ENCODE data around the gene UBE3D.

- no peak for TF ChIP-seq CTCF (IDR thresholded peaks at IDR 0.05)
- no peak for TF ChIP-seq POLR2A (IDR thresholded peaks at IDR 0.05)
Observed at GRCh38 chr6:82910820-82911219, 154.8 kb downstream of the UBE3D start.

Data from heart left ventricle (tissue), 13 donors.